Transverse colon (tissue), 4 donors: Measurements from ENCODE around the gene ILF3.

Source experiments
- CTCF ChIP-seq, 5 experiments: fragments of 200-600 bp in 3 of 5; fragments of 450-650 bp in 2 of 5; sonication (generic) in 3 of 5; IDR thresholded peaks; 1 replicate in 2 of 5; 2 replicates in 3 of 5; pipeline ENCODE4 v1.5.1; 2016 to 2017; ENCODE audit warnings: antibody characterized with exemption in 5 of 5, inconsistent platforms in 3 of 5, mild to moderate bottlenecking in 2 of 5, moderate library complexity in 1 of 5
- POLR2A ChIP-seq: fragments of 450-650 bp; IDR thresholded peaks from one replicate; pipeline ENCODE4 v1.6.1; 2016; ENCODE audit warnings: antibody characterized with exemption, mild to moderate bottlenecking, moderate library complexity
- POLR2AphosphoS5 ChIP-seq, 3 donors: sonication (generic); formaldehyde crosslinking; IDR thresholded peaks; one replicate each; pipeline ENCODE4 v1.6.1; 2016; ENCODE audit warnings: antibody characterized with exemption in 3 of 3

DNA sequence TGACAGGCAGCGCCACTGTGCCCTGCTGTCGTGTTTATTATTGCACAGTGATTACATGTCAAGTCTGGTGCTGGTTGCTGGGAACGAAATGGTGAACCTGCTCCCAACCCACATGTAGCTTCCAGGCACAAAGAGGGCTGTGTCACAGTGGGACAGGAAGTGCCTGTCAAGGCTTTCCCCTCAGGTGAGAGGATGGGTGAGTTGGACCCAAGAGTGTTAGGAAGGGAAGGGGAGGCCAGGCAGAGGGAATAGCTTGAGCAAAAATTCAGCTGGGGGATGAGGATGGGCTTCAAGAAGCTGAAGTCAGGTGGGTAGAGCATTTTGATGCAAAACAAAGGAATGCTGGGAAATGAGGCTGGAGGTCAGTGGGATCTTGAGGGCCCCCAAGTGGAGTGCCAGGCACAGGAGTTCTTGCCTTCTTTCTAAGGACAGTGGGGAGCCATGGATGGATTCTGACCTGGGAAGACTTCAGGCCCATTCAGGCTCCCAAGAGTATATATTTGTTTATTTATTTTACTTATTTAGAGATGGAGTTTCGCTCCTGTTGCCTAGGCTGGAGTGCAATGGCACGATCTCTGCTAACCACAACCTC, 38.6 kb downstream of the ILF3 start:
- TF ChIP-seq CTCF (IDR thresholded peaks at IDR 0.05) (no peak), POLR2A (no peak), POLR2AphosphoS5 (IDR thresholded peaks at IDR 0.05) (no peak)
